CD14-positive monocyte (primary cell): ENCODE measurements around the gene DCT. TPM values are rescaled to one million over a fixed set of nuclear protein-coding genes. Genes with fewer than 3 reads are reported as not detected.

Source experiments
- DNase-seq, 3 donors: peaks; one replicate each; pipeline ENCODE4 v3.0.0-alpha.2; 2011 to 2022
- H2AFZ ChIP-seq: 2 replicates; pipeline ENCODE4 v1.6.0; 2012; ENCODE audit warnings: mild to moderate bottlenecking, low read depth, low read length, inconsistent platforms; ENCODE audit not compliant: insufficient read depth, poor library complexity, severe bottlenecking
- H3K27ac ChIP-seq, 2 donors: 1 replicate in 1 of 2; 2 replicates in 1 of 2; pipeline ENCODE4 v1.5.1; 2012 to 2013; ENCODE audit warnings: low read length in 2 of 2, control low read depth in 1 of 2, inconsistent platforms in 1 of 2, low read depth in 1 of 2, mild to moderate bottlenecking in 1 of 2
- H3K27me3 ChIP-seq, 2 donors: one replicate each; pipeline versions ENCODE4 v1.6.0 to v1.6.1; 2011 to 2013; ENCODE audit warnings: low read length in 2 of 2; ENCODE audit not compliant: control insufficient read depth in 2 of 2, insufficient read depth in 2 of 2
- H3K36me3 ChIP-seq, 2 donors: replicated peaks in 1 of 2; 1 replicate in 1 of 2; 2 replicates in 1 of 2; pipeline versions ENCODE4 v1.5.1 to v1.6.1; 2012 to 2013; ENCODE audit warnings: low read length in 2 of 2, control low read depth in 1 of 2, inconsistent platforms in 1 of 2, mild to moderate bottlenecking in 1 of 2; ENCODE audit not compliant: insufficient read depth in 2 of 2, control insufficient read depth in 1 of 2
- H3K4me1 ChIP-seq, 2 donors: 1 replicate in 1 of 2; 2 replicates in 1 of 2; pipeline versions ENCODE4 v1.5.1 to v1.6.1; 2012 to 2013; ENCODE audit warnings: low read length in 2 of 2, control low read depth in 1 of 2, inconsistent platforms in 1 of 2, mild to moderate bottlenecking in 1 of 2, moderate library complexity in 1 of 2; ENCODE audit not compliant: insufficient read depth in 2 of 2, control insufficient read depth in 1 of 2
- H3K4me2 ChIP-seq: replicated peaks from 2 replicates; pipeline ENCODE3; 2012; ENCODE audit warnings: low read length, moderate library complexity, mild to moderate bottlenecking; ENCODE audit not compliant: poor library complexity, severe bottlenecking; ENCODE audit errors: extremely low read depth
- H3K4me3 ChIP-seq, 3 experiments: fragments of 200-600 bp in 1 of 3; sonication (generic) in 1 of 3; replicated peaks in 1 of 3; 1 replicate in 2 of 3; 2 replicates in 1 of 3; pipeline ENCODE4 v1.5.1; 2011 to 2013; ENCODE audit warnings: low read length in 3 of 3, mild to moderate bottlenecking in 3 of 3, control low read depth in 2 of 3, low read depth in 2 of 3, inconsistent platforms in 1 of 3, moderate library complexity in 1 of 3
- H3K79me2 ChIP-seq: 2 replicates; pipeline ENCODE4 v1.6.0; 2012; ENCODE audit warnings: mild to moderate bottlenecking, control low read depth, inconsistent platforms, low read length, moderate library complexity; ENCODE audit not compliant: insufficient read depth
- H3K9ac ChIP-seq: 2 replicates; pipeline ENCODE4 v1.6.0; 2017; ENCODE audit warnings: low read length, mild to moderate bottlenecking; ENCODE audit not compliant: insufficient read depth, poor library complexity, severe bottlenecking
- H3K9me3 ChIP-seq, 2 donors: replicated peaks in 1 of 2; 1 replicate in 1 of 2; 2 replicates in 1 of 2; pipeline versions ENCODE4 v1.5.1 to v1.6.1; 2012 to 2013; ENCODE audit warnings: low read length in 2 of 2, control low read depth in 1 of 2; ENCODE audit not compliant: control insufficient read depth in 1 of 2, insufficient read depth in 1 of 2
- H4K20me1 ChIP-seq: 2 replicates; pipeline ENCODE4 v1.6.0; 2012; ENCODE audit warnings: mild to moderate bottlenecking, low read length, control low read depth, moderate library complexity; ENCODE audit not compliant: insufficient read depth
- H3K27ac Mint-ChIP-seq, 7 donors: one replicate each; pipeline ENCODE4 v1.8.0; 2020; ENCODE audit warnings: mild to moderate bottlenecking in 7 of 7, mixed read lengths in 7 of 7, moderate library complexity in 6 of 7, inconsistent platforms in 2 of 7
- H3K27me3 Mint-ChIP-seq, 3 donors: one replicate each; pipeline ENCODE4 v1.8.0; 2021 to 2022; ENCODE audit warnings: low read depth in 3 of 3, mild to moderate bottlenecking in 3 of 3, mixed read lengths in 3 of 3, moderate library complexity in 3 of 3, inconsistent platforms in 1 of 3
- H3K36me3 Mint-ChIP-seq, 2 donors: one replicate each; pipeline ENCODE4 v1.8.0; 2020; ENCODE audit warnings: mixed read lengths in 2 of 2, inconsistent platforms in 1 of 2, mild to moderate bottlenecking in 1 of 2
- H3K4me1 Mint-ChIP-seq: one replicate; pipeline ENCODE4 v1.8.0; 2020; ENCODE audit warnings: mild to moderate bottlenecking, mixed read lengths
- H3K4me3 Mint-ChIP-seq, 2 donors: one replicate each; pipeline ENCODE4 v1.8.0; 2020; ENCODE audit warnings: mild to moderate bottlenecking in 2 of 2, mixed read lengths in 2 of 2, moderate library complexity in 1 of 2
- H3K9me3 Mint-ChIP-seq, 7 donors: one replicate each; pipeline ENCODE4 v1.8.0; 2020 to 2022; ENCODE audit warnings: mixed read lengths in 7 of 7, mild to moderate bottlenecking in 6 of 7, moderate library complexity in 6 of 7, inconsistent platforms in 2 of 7
- WGBS: methylation state at CpG from one replicate; pipeline ENCODE4 v1.1.5; 2013; ENCODE audit warnings: missing lambda C conversion rate; ENCODE audit not compliant: insufficient coverage; 5-methylcytosine and 5-hydroxymethylcytosine counted together
- intact Hi-C, 2 donors: fragments of 100-400 bp; cut with micrococcal nuclease; formaldehyde crosslinking; loops; one replicate each; pipeline versions ENCODE4 v1.15.0 to v1.15.1; 2023
- polyA plus RNA-seq, 3 donors: library from polyadenylated mRNA; depleted of rRNA in 1 of 3; unstranded in 2 of 3; stranded (reverse) in 1 of 3; fragments of 300-500 nt in 2 of 3; fragments of >200 nt in 1 of 3; fragmentation: Illumina TruSeq in 2 of 3; gene quantifications; 1 replicate in 2 of 3; 2 replicates in 1 of 3; pipeline ENCODE4 v1.2.3, GENCODE V29; 2012 to 2021
- TF ChIP-seq, protein P1 (sequence below): fragments of 200-600 bp; IDR thresholded peaks from one replicate; pipeline ENCODE4 v1.8.0; 2022; ENCODE audit warnings: antibody characterized with exemption, mild to moderate bottlenecking

The DCT gene
- polyA plus RNA-seq, 3 donors: not detected

DNA sequence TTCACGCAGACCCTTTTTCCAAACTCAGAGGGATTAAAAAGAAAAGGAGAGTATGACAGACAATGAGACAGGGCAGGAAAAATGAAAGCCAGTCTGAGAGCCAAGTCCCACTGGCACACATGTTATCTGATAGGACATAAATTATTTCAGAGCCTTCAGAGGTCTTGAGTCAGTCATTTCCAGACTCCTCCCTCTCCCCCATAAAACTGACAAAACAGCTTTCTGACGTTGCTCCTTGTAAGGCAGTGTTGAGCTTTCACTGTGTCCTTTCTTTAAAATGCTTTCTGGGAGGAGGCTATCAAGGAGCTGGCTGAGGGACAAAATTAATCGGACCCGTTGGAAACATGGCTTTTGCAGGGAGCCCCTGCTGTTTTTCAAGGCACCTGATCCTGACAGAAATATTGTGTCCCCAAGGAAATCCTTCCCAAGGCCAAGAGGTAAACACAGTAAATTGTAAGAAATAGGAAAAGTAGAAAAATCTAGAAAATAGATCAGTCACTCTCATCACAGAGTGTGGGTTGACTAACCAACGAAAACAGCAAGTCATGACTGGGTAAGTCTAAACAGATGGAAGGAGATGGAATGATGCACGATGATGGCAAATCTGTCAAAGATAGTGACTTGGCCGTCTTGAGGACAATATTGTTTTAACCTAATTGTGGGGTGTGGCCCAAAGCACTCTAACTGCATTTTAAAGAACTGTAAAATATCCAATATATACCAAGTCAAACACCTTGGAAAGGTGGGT is 89.7 kb downstream of the DCT start:
- Mint-ChIP-seq H3K9me3 (peaks cover 0 to 4% (median 2%) of the 10 kb centered on the region in 7 donors), H3K36me3 (no peaks in the 10 kb centered on the region), H3K27ac (no peak overlapping the region), H3K4me3 (no peak overlapping the region), H3K27me3 (peaks cover 2 to 3% (median 2%) of the 10 kb centered on the region in 3 donors), H3K4me1 (no peaks in the 10 kb centered on the region)
- H3K4me1 ChIP-seq: no peaks in the 10 kb centered on the region
- H3K4me3 ChIP-seq: no peak overlapping the region
- 100% methylated on average over 2 of the region's 7 CpGs for WGBS
- H3K9ac ChIP-seq: no peak overlapping the region
- no peak for DNase-seq
- no peak overlapping the region for H3K4me2 ChIP-seq
- TF ChIP-seq, protein P1, sequence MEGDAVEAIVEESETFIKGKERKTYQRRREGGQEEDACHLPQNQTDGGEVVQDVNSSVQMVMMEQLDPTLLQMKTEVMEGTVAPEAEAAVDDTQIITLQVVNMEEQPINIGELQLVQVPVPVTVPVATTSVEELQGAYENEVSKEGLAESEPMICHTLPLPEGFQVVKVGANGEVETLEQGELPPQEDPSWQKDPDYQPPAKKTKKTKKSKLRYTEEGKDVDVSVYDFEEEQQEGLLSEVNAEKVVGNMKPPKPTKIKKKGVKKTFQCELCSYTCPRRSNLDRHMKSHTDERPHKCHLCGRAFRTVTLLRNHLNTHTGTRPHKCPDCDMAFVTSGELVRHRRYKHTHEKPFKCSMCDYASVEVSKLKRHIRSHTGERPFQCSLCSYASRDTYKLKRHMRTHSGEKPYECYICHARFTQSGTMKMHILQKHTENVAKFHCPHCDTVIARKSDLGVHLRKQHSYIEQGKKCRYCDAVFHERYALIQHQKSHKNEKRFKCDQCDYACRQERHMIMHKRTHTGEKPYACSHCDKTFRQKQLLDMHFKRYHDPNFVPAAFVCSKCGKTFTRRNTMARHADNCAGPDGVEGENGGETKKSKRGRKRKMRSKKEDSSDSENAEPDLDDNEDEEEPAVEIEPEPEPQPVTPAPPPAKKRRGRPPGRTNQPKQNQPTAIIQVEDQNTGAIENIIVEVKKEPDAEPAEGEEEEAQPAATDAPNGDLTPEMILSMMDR: no peak
- H3K9me3 ChIP-seq: no peaks in the 10 kb centered on the region
- no peak overlapping the region for H2AFZ ChIP-seq
- H3K27ac ChIP-seq: no peak overlapping the region
- H4K20me1 ChIP-seq: no peaks in the 10 kb centered on the region
- no peaks in the 10 kb centered on the region for H3K79me2 ChIP-seq
- intact Hi-C loops: no loop called here
- no peaks in the 10 kb centered on the region for H3K27me3 ChIP-seq
- H3K36me3 ChIP-seq: no peaks in the 10 kb centered on the region

DNA sequence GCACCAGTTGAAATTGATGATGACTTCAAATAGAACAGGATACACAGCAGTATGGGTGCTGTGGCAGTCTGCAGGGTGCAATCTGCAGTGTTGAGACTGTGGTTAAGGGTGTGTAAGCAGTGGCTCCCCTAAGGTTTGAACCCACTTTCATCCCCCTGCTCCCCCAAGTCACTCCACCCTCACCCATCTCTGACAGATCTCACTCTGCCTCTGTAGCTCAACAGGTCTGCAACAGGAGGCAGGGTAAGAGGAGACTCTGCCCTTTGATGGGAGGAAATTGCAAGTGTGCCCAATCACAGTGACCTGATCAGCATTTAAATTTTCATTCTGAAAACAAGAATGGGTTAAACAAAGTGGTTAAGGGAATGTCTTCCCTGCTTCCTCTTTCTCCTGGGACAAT is 92.4 kb downstream of the DCT start:
- intact Hi-C loops: no loop called here
- Histone ChIP-seq H3K4me2 (no peak overlapping the region), H3K9me3 (no peaks in the 10 kb centered on the region), H3K4me3 (no peak overlapping the region), H3K27ac (no peak overlapping the region), H3K4me1 (no peaks in the 10 kb centered on the region), H2AFZ (no peak overlapping the region), H3K27me3 (no peaks in the 10 kb centered on the region), H3K36me3 (no peaks in the 10 kb centered on the region), H4K20me1 (no peaks in the 10 kb centered on the region), H3K9ac (no peak overlapping the region), H3K79me2 (no peaks in the 10 kb centered on the region)
- TF ChIP-seq, protein P1: no peak
- H3K4me3 Mint-ChIP-seq: no peak overlapping the region
- no peaks in the 10 kb centered on the region for H3K36me3 Mint-ChIP-seq
- DNase-seq: no peak
- H3K9me3 Mint-ChIP-seq: peaks cover 0 to 5% (median 3%) of the 10 kb centered on the region in 7 donors
- H3K4me1 Mint-ChIP-seq: no peaks in the 10 kb centered on the region
- H3K27me3 Mint-ChIP-seq: peaks cover 0 to 4% (median 3%) of the 10 kb centered on the region in 3 donors
- no peak overlapping the region for H3K27ac Mint-ChIP-seq

Other genes with a start within 250 kb of the DCT start
- gene TGDS, start 116.5 kb upstream of the DCT start, polyA plus RNA-seq: 1 to 10 TPM; 5.2 to 6.8 (median 5.6) TPM
- 1 to 10 TPM; 1.0 to 1.1 (median 1.0) TPM for gene GPR180, start 122.2 kb upstream of the DCT start, polyA plus RNA-seq
- not detected for gene SOX21, start 232.9 kb upstream of the DCT start, polyA plus RNA-seq